Measurements from ENCODE around the gene NOP9. TPM values are rescaled to one million over a fixed set of nuclear protein-coding genes. Genes with fewer than 3 reads are reported as not detected.

The NOP9 gene
- 13.4 and 13.9 TPM in 2 replicates for total RNA-seq

GRCh38 chr14:24299255-24300191, at the start of gene NOP9, which contains the start of gene DHRS1:
Gene NOP9 (plus strand): TSS chr14:24299850. CDS start chr14:24299955, 105 bp downstream.
Gene DHRS1 (minus strand): TSS chr14:24299780. CDS start chr14:24299106, 674 bp downstream.

GRCh38 chr14:24262821-24263733, 36.6 kb upstream of the NOP9 start, which contains the start of gene TGM1:
Gene TGM1 (minus strand): TSS chr14:24263177. CDS start chr14:24262352, 825 bp downstream.

GRCh38 chr14:24271134-24271833, 28.4 kb upstream of the NOP9 start, which contains the start of gene RABGGTA:
Gene RABGGTA (minus strand): TSS chr14:24271597. CDS start chr14:24271115, 482 bp downstream.

GRCh38 chr14:24307575-24308341, 8.1 kb downstream of the NOP9 start, which contains the start of gene CIDEB:
Gene CIDEB (minus strand): TSS chr14:24307977. CDS start chr14:24307858, 119 bp downstream.

GRCh38 chr14:24309538-24310264, 10.1 kb downstream of the NOP9 start, which contains the start of gene LTB4R2:
Gene LTB4R2 (plus strand): TSS chr14:24310140. CDS start chr14:24310665, 525 bp downstream.

GRCh38 chr14:24310646-24311604, 11.3 kb downstream of the NOP9 start, which contains the start of gene LTB4R:
Gene LTB4R (plus strand): TSS chr14:24311502. CDS start chr14:24315652, 4,150 bp downstream.

GRCh38 chr14:24334431-24335291, 35.0 kb downstream of the NOP9 start, which contains the start of gene ADCY4:
Gene ADCY4 (minus strand): TSS chr14:24335071. CDS start chr14:24334652, 419 bp downstream.

GRCh38 chr14:24339284-24340151, 39.9 kb downstream of the NOP9 start, which contains the start of gene RIPK3:
Gene RIPK3 (minus strand): TSS chr14:24339991. CDS start chr14:24339826, 165 bp downstream.

Other genes with a start within 250 kb of the NOP9 start
- gene CARMIL3, start 247.8 kb upstream of the NOP9 start, total RNA-seq, result under 0.01 and 0.17 TPM in 2 replicates
- not detected in 2 replicates for gene CPNE6, start 228.3 kb upstream of the NOP9 start, total RNA-seq
- gene PCK2, start 205.5 kb upstream of the NOP9 start, total RNA-seq, result 14.5 and 17.0 TPM in 2 replicates
- gene DCAF11, start 185.1 kb upstream of the NOP9 start, total RNA-seq, result 58.0 and 74.9 TPM in 2 replicates
- 0.95 and 1.0 TPM in 2 replicates for gene NRL, start 184.9 kb upstream of the NOP9 start, total RNA-seq
- 0.16 TPM in 1 of 2 replicates, not detected in the other for gene FITM1, start 169.2 kb upstream of the NOP9 start, total RNA-seq
- gene PSME1, start 163.7 kb upstream of the NOP9 start, total RNA-seq, result 93.1 and 102 TPM in 2 replicates
- gene EMC9, start 158.3 kb upstream of the NOP9 start, total RNA-seq, result 11.9 and 13.9 TPM in 2 replicates
- gene PSME2, start 153.2 kb upstream of the NOP9 start, total RNA-seq, result 60.0 and 106 TPM in 2 replicates
- gene RNF31, start 152.4 kb upstream of the NOP9 start, total RNA-seq, result 22.2 and 25.8 TPM in 2 replicates
- 101 and 116 TPM in 2 replicates for gene IRF9, start 138.6 kb upstream of the NOP9 start, total RNA-seq
- 0.77 and 1.4 TPM in 2 replicates for gene REC8, start 127.8 kb upstream of the NOP9 start, total RNA-seq
- 24.0 and 24.3 TPM in 2 replicates for gene IPO4, start 111.0 kb upstream of the NOP9 start, total RNA-seq
- gene TM9SF1, start 104.4 kb upstream of the NOP9 start, total RNA-seq, result 50.9 and 54.5 TPM in 2 replicates
- gene TSSK4, start 94.2 kb upstream of the NOP9 start, total RNA-seq, result 0.16 TPM in 1 of 2 replicates, not detected in the other
- gene CHMP4A, start 86.4 kb upstream of the NOP9 start, total RNA-seq, result 18.6 and 23.8 TPM in 2 replicates
- 15.3 and 17.8 TPM in 2 replicates for gene MDP1, start 83.8 kb upstream of the NOP9 start, total RNA-seq
- 277 and 335 TPM in 2 replicates for gene NEDD8, start 67.5 kb upstream of the NOP9 start, total RNA-seq
- 118 and 120 TPM in 2 replicates for gene GMPR2, start 66.9 kb upstream of the NOP9 start, total RNA-seq
- 36.6 and 48.1 TPM in 2 replicates for gene TINF2, start 57.2 kb upstream of the NOP9 start, total RNA-seq
- gene TGM1, start 36.7 kb upstream of the NOP9 start, total RNA-seq, result 0.16 and 0.86 TPM in 2 replicates
- gene RABGGTA, start 28.3 kb upstream of the NOP9 start, total RNA-seq, result 16.9 and 18.7 TPM in 2 replicates
- 11.2 and 14.7 TPM in 2 replicates for gene DHRS1, start 70 bp upstream of the NOP9 start, total RNA-seq
- 1.3 and 1.4 TPM in 2 replicates for gene CIDEB, start 8.1 kb downstream of the NOP9 start, total RNA-seq
- 1.9 and 2.7 TPM in 2 replicates for gene LTB4R2, start 10.3 kb downstream of the NOP9 start, total RNA-seq
- gene LTB4R, start 11.7 kb downstream of the NOP9 start, total RNA-seq, result 0.94 and 1.1 TPM in 2 replicates
- 1.4 and 9.3 TPM in 2 replicates for gene ADCY4, start 35.2 kb downstream of the NOP9 start, total RNA-seq
- 2.5 and 6.2 TPM in 2 replicates for gene RIPK3, start 40.1 kb downstream of the NOP9 start, total RNA-seq
- 74.6 and 97.9 TPM in 2 replicates for gene NFATC4, start 68.3 kb downstream of the NOP9 start, total RNA-seq
- 17.5 and 19.7 TPM in 2 replicates for gene NYNRIN, start 99.2 kb downstream of the NOP9 start, total RNA-seq
- gene CBLN3, start 129.8 kb downstream of the NOP9 start, total RNA-seq, result 3.5 and 4.8 TPM in 2 replicates
- gene KHNYN, start 130.1 kb downstream of the NOP9 start, total RNA-seq, result 42.2 and 44.9 TPM in 2 replicates
- gene SDR39U1, start 142.9 kb downstream of the NOP9 start, total RNA-seq, result 7.5 and 10.6 TPM in 2 replicates
- not detected in 2 replicates for gene CMA1, start 208.4 kb downstream of the NOP9 start, total RNA-seq